ENCODE data around the gene IFT22. TPM values are rescaled to one million over a fixed set of nuclear protein-coding genes. Genes with fewer than 3 reads are reported as not detected.

Gene IFT22
- total RNA-seq, 1 experiment from 2014 or later: 13.2 TPM

DNA sequence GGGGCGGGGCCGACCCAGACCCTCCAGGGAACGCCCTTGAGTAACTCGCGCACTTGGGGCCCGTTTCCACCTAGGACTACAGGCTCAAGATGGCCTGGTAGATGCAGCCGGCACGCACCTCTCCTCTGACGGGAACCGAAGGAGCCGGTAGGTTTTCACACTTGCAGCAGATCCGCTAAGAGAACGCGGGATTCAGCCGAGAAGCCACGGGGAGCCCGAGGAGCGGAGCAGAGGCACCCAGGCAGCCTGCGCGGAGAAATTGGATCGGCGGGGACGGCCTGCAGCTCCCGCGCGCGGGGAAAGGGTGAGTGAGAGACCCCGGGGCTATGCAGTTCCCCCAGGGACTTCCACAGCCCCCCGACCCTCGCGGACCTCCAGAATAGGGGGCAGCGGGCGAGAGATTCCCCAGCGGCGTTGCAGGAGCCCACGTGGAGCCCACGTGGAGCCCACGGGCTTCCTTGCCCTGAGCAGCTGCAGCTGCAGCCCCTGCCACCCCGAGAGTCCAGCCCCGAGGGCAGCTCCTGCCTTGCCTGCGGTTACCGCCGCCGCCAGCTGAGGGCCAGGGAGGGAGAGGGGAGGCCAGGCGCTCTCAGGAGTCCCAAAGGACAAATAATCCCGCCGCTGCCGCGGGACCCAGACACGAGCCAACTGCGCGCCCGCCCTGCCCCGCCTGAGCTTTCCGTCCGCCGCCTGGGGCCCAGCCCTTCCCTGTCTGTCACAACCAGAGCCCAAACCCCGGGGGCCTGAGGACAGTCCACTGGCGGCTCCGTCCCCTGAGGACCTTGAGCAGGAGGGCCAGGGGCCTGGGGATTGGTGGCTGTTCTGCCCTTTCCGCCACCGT is 13.1 kb downstream of the IFT22 start:
- intact Hi-C loops (cut with micrococcal nuclease; ENCODE audit: unreplicated experiment): no loop called here
- Mint-ChIP-seq H3K4me1 (ENCODE audit: low read depth, unreplicated experiment) (peaks cover 7% of the 10 kb centered on the region), H3K4me3 (ENCODE audit: low read depth, unreplicated experiment) (peak overlapping the region; percentile 92), H3K27me3 (ENCODE audit: unreplicated experiment) (peaks cover 10% of the 10 kb centered on the region), H3K9me3 (ENCODE audit: low read depth, unreplicated experiment) (no peaks in the 10 kb centered on the region), H3K36me3 (ENCODE audit: insufficient read depth, unreplicated experiment) (peaks cover 17% of the 10 kb centered on the region), H3K27ac (ENCODE audit: unreplicated experiment) (peak overlapping the region; percentile 72)
- DNase-seq: peak; percentile 71
- TF ChIP-seq CTCF (IDR thresholded peaks at IDR 0.05; ENCODE audit: unreplicated experiment): no peak
- no TSS peak for BruUV-seq (replicated peaks)
- CTCF ChIA-PET: interaction anchor here (0.6 to 1.0 kb wide), 3 partner anchors 13 to 973 kb away, joined by 3 read pairs; partner anchors contain the start of gene IFT22

DNA sequence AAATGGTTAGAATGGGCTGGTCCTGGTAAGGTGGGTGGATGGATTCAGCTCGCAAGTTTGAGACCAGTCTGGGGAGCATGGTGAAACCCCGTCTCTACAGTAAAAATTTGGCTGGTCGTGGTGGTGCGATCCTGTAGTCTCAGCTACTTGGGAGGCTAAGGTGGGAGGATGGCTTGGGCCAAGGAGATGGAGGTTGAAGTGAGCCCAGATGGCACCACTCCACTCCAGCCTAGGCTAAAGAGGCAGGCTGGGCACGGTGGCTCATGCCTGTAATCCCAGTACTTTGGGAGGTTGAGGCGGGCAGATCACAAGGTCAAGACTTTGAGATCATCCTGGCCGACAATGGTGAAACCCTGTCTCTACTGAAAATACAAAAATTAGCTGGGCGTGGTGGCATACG is 15.3 kb downstream of the IFT22 start:
- intact Hi-C loops (cut with micrococcal nuclease; ENCODE audit: unreplicated experiment): no loop called here
- Mint-ChIP-seq H3K36me3 (ENCODE audit: insufficient read depth, unreplicated experiment) (peaks cover 17% of the 10 kb centered on the region), H3K27ac (ENCODE audit: unreplicated experiment) (no peak overlapping the region), H3K9me3 (ENCODE audit: low read depth, unreplicated experiment) (no peaks in the 10 kb centered on the region), H3K4me1 (ENCODE audit: low read depth, unreplicated experiment) (peaks cover 7% of the 10 kb centered on the region), H3K27me3 (ENCODE audit: unreplicated experiment) (peaks cover 16% of the 10 kb centered on the region), H3K4me3 (ENCODE audit: low read depth, unreplicated experiment) (no peak overlapping the region)
- DNase-seq: no peak
- CTCF ChIA-PET: no interaction called here
- TF ChIP-seq CTCF (IDR thresholded peaks at IDR 0.05; ENCODE audit: unreplicated experiment): no peak
- BruUV-seq (replicated peaks): no TSS peak

- TF ChIP-seq CTCF (IDR thresholded peaks at IDR 0.05; ENCODE audit: unreplicated experiment): no peak
- intact Hi-C loops (cut with micrococcal nuclease; ENCODE audit: unreplicated experiment): no loop called here
- Mint-ChIP-seq H3K27ac (ENCODE audit: unreplicated experiment) (no peak overlapping the region), H3K27me3 (ENCODE audit: unreplicated experiment) (peaks cover 40% of the 10 kb centered on the region), H3K4me3 (ENCODE audit: low read depth, unreplicated experiment) (no peak overlapping the region), H3K9me3 (ENCODE audit: low read depth, unreplicated experiment) (no peaks in the 10 kb centered on the region), H3K4me1 (ENCODE audit: low read depth, unreplicated experiment) (no peaks in the 10 kb centered on the region), H3K36me3 (ENCODE audit: insufficient read depth, unreplicated experiment) (peaks cover 4% of the 10 kb centered on the region)
- CTCF ChIA-PET: no interaction called here
- BruUV-seq (replicated peaks): no TSS peak
- no peak for DNase-seq
These were observed 18.4 kb downstream of the IFT22 start for GRCh38 chr7:101303102-101303701.

GRCh38 chr7:101302641-101303101 is 18.9 kb downstream of the IFT22 start:
- CTCF ChIA-PET: no interaction called here
- Mint-ChIP-seq H3K27ac (ENCODE audit: unreplicated experiment) (no peak overlapping the region), H3K4me3 (ENCODE audit: low read depth, unreplicated experiment) (no peak overlapping the region), H3K36me3 (ENCODE audit: insufficient read depth, unreplicated experiment) (no peaks in the 10 kb centered on the region), H3K9me3 (ENCODE audit: low read depth, unreplicated experiment) (no peaks in the 10 kb centered on the region), H3K4me1 (ENCODE audit: low read depth, unreplicated experiment) (no peaks in the 10 kb centered on the region), H3K27me3 (ENCODE audit: unreplicated experiment) (peaks cover 45% of the 10 kb centered on the region)
- intact Hi-C loops (cut with micrococcal nuclease; ENCODE audit: unreplicated experiment): no loop called here
- TF ChIP-seq CTCF (IDR thresholded peaks at IDR 0.05; ENCODE audit: unreplicated experiment): no peak
- DNase-seq: no peak
- BruUV-seq (replicated peaks): no TSS peak

All from Calu3 (cell line).